Uterine smooth muscle cell (primary cell): ENCODE measurements around the gene TMEM25. TPM values are rescaled to one million over a fixed set of nuclear protein-coding genes. Genes with fewer than 3 reads are reported as not detected.

Experiments used
- total RNA-seq: library from RNA; depleted of rRNA; stranded (reverse); fragments of >200 nt; gene quantifications from 2 replicates; pipeline ENCODE4 v1.2.3, GENCODE V29; 2014

The TMEM25 gene
- 5.1 and 13.0 TPM in 2 replicates for total RNA-seq

DNA sequence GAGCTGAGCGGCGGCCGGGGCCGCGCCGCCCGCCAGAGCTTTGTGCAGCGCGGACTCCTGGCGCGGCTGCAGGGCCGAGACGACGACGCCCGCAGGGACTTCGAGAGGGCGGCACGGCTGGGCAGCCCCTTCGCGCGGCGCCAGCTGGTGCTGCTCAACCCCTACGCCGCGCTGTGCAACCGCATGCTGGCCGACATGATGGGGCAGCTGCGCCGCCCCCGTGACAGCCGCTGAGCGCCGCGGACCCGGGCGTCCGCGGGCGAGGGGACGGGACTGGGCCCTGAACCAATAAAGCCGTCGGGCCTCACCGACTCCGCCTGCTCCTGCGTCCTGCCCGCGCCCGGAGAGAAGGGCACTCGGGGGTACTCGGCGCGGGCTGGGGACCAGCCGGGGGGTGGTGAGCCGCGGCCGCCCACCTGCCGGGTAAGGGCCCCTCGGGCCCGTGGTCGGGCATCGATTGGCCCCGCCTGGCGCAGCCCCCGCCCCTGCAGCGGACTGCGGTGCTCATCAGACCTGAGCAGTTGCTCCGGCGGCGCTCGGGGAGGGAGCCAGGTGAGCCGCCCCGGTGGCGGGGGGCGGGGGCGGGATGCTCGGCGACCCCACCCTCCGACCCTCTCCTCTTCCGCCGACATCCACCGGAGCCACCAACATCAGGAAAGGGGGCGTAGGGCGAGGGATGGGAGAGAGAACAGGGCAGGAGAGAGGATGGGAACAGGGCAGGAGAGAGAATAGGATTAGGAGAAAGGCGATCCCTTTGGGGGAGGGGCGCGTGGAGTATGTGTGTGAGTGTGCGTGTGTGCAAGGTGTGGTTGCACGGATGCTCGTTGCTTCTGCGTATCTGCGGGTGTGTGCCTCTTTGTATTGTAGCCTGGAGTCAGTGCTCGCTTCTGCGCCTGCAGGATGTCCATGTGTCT lies at the start of gene TMEM25:
TMEM25 (plus strand) TSS at position 510 of the 914 bp plus-strand sequence. CDS start 610 bp downstream, outside the sequence.

DNA sequence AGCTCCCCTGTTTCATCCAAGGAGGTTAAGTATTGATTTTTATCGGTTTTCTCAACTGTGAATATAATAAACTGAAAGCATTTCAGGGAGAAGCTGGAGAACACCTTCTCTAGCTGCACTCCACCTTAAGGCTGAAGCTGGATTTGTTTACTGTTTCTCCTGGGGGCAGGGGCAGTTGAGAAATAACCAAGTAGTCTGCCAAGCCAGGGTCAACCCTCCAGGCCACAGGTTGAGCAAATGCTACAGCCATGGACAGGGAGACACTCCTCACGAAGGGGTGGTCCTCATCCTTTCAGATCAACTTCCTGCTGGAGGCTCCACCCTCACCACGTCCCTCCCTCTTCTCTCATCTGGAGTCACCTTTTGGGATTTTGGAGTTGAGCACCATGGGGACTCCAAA lies 3.9 kb upstream of the TMEM25 start, which contains the start of gene TTC36:
TTC36 (plus strand) TSS at position 366 of the 400 bp plus-strand sequence; CDS start at position 387, 21 bp downstream.

DNA sequence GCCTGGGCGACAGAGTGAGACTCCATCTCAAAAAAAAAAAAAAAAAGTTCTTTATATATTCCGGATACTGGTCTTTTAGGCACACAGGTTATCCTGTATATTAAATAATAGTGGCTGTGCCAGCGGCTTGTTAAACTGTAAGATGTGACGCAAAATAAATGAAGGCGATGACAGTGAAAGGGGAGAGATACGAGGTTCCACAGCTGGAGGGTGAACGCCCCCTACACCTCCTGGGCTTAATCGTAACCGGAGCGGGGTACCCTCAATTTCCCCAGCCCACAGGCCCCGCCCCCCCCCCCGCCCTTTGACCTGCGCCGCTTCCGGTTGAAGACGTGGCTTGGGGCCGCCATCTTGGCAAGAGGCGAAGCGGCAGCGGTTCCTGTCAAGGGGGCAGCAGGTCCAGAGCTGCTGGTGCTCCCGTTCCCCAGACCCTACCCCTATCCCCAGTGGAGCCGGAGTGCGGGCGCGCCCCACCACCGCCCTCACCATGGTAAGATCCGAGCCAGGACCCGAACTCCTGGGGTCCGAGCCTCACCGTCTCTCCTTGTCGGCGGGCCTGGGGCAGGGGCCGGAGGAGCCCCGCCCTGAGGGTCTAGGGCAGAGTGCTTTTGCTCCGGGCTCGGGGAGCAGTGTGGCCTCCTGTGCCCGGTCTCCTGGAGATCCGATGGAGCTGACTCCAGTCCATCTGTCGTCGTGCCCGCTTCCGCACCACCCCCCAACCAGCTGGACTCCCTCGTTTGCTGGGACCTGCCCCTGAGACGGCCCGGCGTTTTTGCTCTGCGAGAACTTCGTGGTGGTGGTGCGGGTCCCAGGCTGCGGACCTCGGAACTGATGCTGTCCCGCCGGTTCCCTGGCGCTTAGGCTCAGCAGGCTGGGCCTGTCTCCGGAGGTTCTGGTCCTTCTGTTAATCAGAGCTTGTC lies 41.3 kb downstream of the TMEM25 start, which contains the start of gene ARCN1:
ARCN1 (plus strand) TSS at position 349 of the 920 bp plus-strand sequence; CDS start at position 488, 139 bp downstream.

Other genes with a start within 250 kb of the TMEM25 start
- gene CD3E, start 226.5 kb upstream of the TMEM25 start, total RNA-seq, result not detected in 2 replicates
- gene CD3D, start 188.5 kb upstream of the TMEM25 start, total RNA-seq, result not detected in 2 replicates
- 0.12 TPM in 1 of 2 replicates, not detected in the other for gene CD3G, start 186.8 kb upstream of the TMEM25 start, total RNA-seq
- 36.9 and 39.1 TPM in 2 replicates for gene UBE4A, start 171.6 kb upstream of the TMEM25 start, total RNA-seq
- gene ATP5MG, start 129.6 kb upstream of the TMEM25 start, total RNA-seq, result 33.1 and 44.1 TPM in 2 replicates
- gene KMT2A, start 94.7 kb upstream of the TMEM25 start, total RNA-seq, result 35.9 and 37.3 TPM in 2 replicates
- 0.22 and 0.87 TPM in 2 replicates for gene TTC36, start 3.7 kb upstream of the TMEM25 start, total RNA-seq
- gene IFT46, start 34.7 kb downstream of the TMEM25 start, total RNA-seq, result 22.4 and 27.8 TPM in 2 replicates
- 147 and 168 TPM in 2 replicates for gene ARCN1, start 41.2 kb downstream of the TMEM25 start, total RNA-seq
- 50.1 and 58.6 TPM in 2 replicates for gene PHLDB1, start 76.4 kb downstream of the TMEM25 start, total RNA-seq
- gene TREH, start 148.5 kb downstream of the TMEM25 start, total RNA-seq, result under 0.01 TPM in 1 of 2 replicates, not detected in the other